Measurements from ENCODE around the gene LEFTY2. TPM values are rescaled to one million over a fixed set of nuclear protein-coding genes. Genes with fewer than 3 reads are reported as not detected.

Gene LEFTY2
- total RNA-seq, 1 experiment from 2014 or later: not detected

GRCh38 chr1:225921734-225922709 lies 19.0 kb downstream of the LEFTY2 start:
- H3K4me3 ChIP-seq: no peak overlapping the region; the same call in 1 of the 2 replicates
- H3K9me3 ChIP-seq: no peaks in the 10 kb centered on the region
- no peaks in the 10 kb centered on the region for H3K27me3 ChIP-seq
- DNase-seq: peak; percentile 49
- H3K36me3 ChIP-seq: peaks cover 50% of the 10 kb centered on the region

- Histone ChIP-seq H3K36me3 (peaks cover 53% of the 10 kb centered on the region), H3K9me3 (no peaks in the 10 kb centered on the region), H3K4me3 (no peak overlapping the region), H3K27me3 (no peaks in the 10 kb centered on the region)
- DNase-seq: peak; percentile 56
Measured at GRCh38 chr1:225919906-225920305, 21.1 kb downstream of the LEFTY2 start.

GRCh38 chr1:225918280-225918679 lies 22.7 kb downstream of the LEFTY2 start:
- H3K36me3 ChIP-seq: peaks cover 49% of the 10 kb centered on the region
- DNase-seq: no peak

GRCh38 chr1:225917536-225917935 lies 23.5 kb downstream of the LEFTY2 start:
- H3K27me3 ChIP-seq: no peaks in the 10 kb centered on the region
- H3K36me3 ChIP-seq: peaks cover 43% of the 10 kb centered on the region
- no peaks in the 10 kb centered on the region for H3K9me3 ChIP-seq
- no peak for DNase-seq
- H3K4me3 ChIP-seq: no peak overlapping the region

More at GRCh38 chr1:225918280-225918679, 22.7 kb downstream of the LEFTY2 start:
- Histone ChIP-seq H3K9me3 (no peaks in the 10 kb centered on the region), H3K27me3 (no peaks in the 10 kb centered on the region), H3K4me3 (no peak overlapping the region)

- no peak for DNase-seq
- H3K36me3 ChIP-seq: peaks cover 39% of the 10 kb centered on the region
- no peak overlapping the region for H3K4me3 ChIP-seq
- H3K27me3 ChIP-seq: no peaks in the 10 kb centered on the region
- no peaks in the 10 kb centered on the region for H3K9me3 ChIP-seq
Measured at GRCh38 chr1:225917101-225917500, 23.9 kb downstream of the LEFTY2 start.

GRCh38 chr1:225915538-225915991 lies 25.5 kb downstream of the LEFTY2 start:
- no peak for DNase-seq
- H3K36me3 ChIP-seq: peaks cover 24% of the 10 kb centered on the region
- no peaks in the 10 kb centered on the region for H3K9me3 ChIP-seq
- no peak overlapping the region for H3K4me3 ChIP-seq
- H3K27me3 ChIP-seq: no peaks in the 10 kb centered on the region

- Histone ChIP-seq H3K9me3 (no peaks in the 10 kb centered on the region), H3K36me3 (peaks cover 19% of the 10 kb centered on the region), H3K27me3 (no peaks in the 10 kb centered on the region), H3K4me3 (no peak overlapping the region)
- DNase-seq: no peak
Measured at GRCh38 chr1:225914947-225915346, 26.1 kb downstream of the LEFTY2 start.

GRCh38 chr1:225914391-225914790 lies 26.6 kb downstream of the LEFTY2 start:
- H3K36me3 ChIP-seq: peaks cover 14% of the 10 kb centered on the region
- H3K9me3 ChIP-seq: no peaks in the 10 kb centered on the region
- H3K4me3 ChIP-seq: no peak overlapping the region
- H3K27me3 ChIP-seq: no peaks in the 10 kb centered on the region
- DNase-seq: no peak

- DNase-seq: peak; percentile 54
- no peaks in the 10 kb centered on the region for H3K9me3 ChIP-seq
- no peaks in the 10 kb centered on the region for H3K27me3 ChIP-seq
- no peak overlapping the region for H3K4me3 ChIP-seq
- H3K36me3 ChIP-seq: peaks cover 1% of the 10 kb centered on the region; the same call in 1 of the 2 replicates
Measured at GRCh38 chr1:225911191-225912130, 29.6 kb downstream of the LEFTY2 start.

- Histone ChIP-seq H3K36me3 (no peaks in the 10 kb centered on the region), H3K27me3 (no peaks in the 10 kb centered on the region), H3K9me3 (no peaks in the 10 kb centered on the region), H3K4me3 (no peak overlapping the region)
- DNase-seq: no peak
Measured at GRCh38 chr1:225909477-225909876, 31.5 kb downstream of the LEFTY2 start.

GRCh38 chr1:225908773-225909172 lies 32.2 kb downstream of the LEFTY2 start:
- H3K9me3 ChIP-seq: no peaks in the 10 kb centered on the region
- no peaks in the 10 kb centered on the region for H3K36me3 ChIP-seq
- DNase-seq: no peak
- H3K4me3 ChIP-seq: no peak overlapping the region
- no peaks in the 10 kb centered on the region for H3K27me3 ChIP-seq

GRCh38 chr1:225908013-225908640 lies 32.9 kb downstream of the LEFTY2 start:
- Histone ChIP-seq H3K36me3 (no peaks in the 10 kb centered on the region), H3K4me3 (no peak overlapping the region), H3K9me3 (no peaks in the 10 kb centered on the region), H3K27me3 (no peaks in the 10 kb centered on the region)
- DNase-seq: no peak

- no peaks in the 10 kb centered on the region for H3K27me3 ChIP-seq
- no peak overlapping the region for H3K4me3 ChIP-seq
- no peaks in the 10 kb centered on the region for H3K36me3 ChIP-seq
- no peak for DNase-seq
- H3K9me3 ChIP-seq: no peaks in the 10 kb centered on the region
Measured at GRCh38 chr1:225907341-225907740, 33.7 kb downstream of the LEFTY2 start.

GRCh38 chr1:225906467-225906866 lies 34.6 kb downstream of the LEFTY2 start:
- no peak for DNase-seq
- H3K36me3 ChIP-seq: no peaks in the 10 kb centered on the region
- no peaks in the 10 kb centered on the region for H3K27me3 ChIP-seq
- H3K9me3 ChIP-seq: no peaks in the 10 kb centered on the region
- H3K4me3 ChIP-seq: no peak overlapping the region

GRCh38 chr1:225903623-225904022 lies 37.4 kb downstream of the LEFTY2 start:
- DNase-seq: no peak
- no peaks in the 10 kb centered on the region for H3K27me3 ChIP-seq
- H3K4me3 ChIP-seq: no peak overlapping the region
- H3K9me3 ChIP-seq: no peaks in the 10 kb centered on the region
- H3K36me3 ChIP-seq: no peaks in the 10 kb centered on the region

GRCh38 chr1:225899044-225899925 lies 41.7 kb downstream of the LEFTY2 start:
- H3K27me3 ChIP-seq: no peaks in the 10 kb centered on the region
- H3K36me3 ChIP-seq: no peaks in the 10 kb centered on the region
- DNase-seq: no peak
- H3K4me3 ChIP-seq: no peak overlapping the region
- H3K9me3 ChIP-seq: no peaks in the 10 kb centered on the region

Measured in MG63 (cell line).